ENCODE data around the gene PDE11A.
"Not testable (repeated sequence)": the region's sequence is repeated elsewhere in the genome, so short reads cannot be mapped to it uniquely, and the experiment has no call there.

The PDE11A gene

GRCh38 chr2:178079279-178079678 is 6.7 kb upstream of the PDE11A start:
- intact Hi-C loops (cut with DNase I); DNase-seq: not testable (repeated sequence)

- DNase-seq, result no peak
- intact Hi-C loops (cut with DNase I), result no loop called here
These were observed 3.6 kb upstream of the PDE11A start for GRCh38 chr2:178076130-178076529.

GRCh38 chr2:178075006-178075326 is 2.4 kb upstream of the PDE11A start:
- intact Hi-C loops (cut with DNase I), result no loop called here

GRCh38 chr2:178074123-178075005 is 1.8 kb upstream of the PDE11A start:
- no peak for DNase-seq
- intact Hi-C loops (cut with DNase I), result no loop called here

More at GRCh38 chr2:178075006-178075326, 2.4 kb upstream of the PDE11A start:
- DNase-seq, result no peak

GRCh38 chr2:178072000-178072382 is 586 bp downstream of the PDE11A start:
- intact Hi-C loops (cut with DNase I), result no loop called here
- no peak for DNase-seq

GRCh38 chr2:178070824-178071223 is 1.8 kb downstream of the PDE11A start:
- DNase-seq, result no peak
- intact Hi-C loops (cut with DNase I), result no loop called here

- intact Hi-C loops (cut with DNase I), result no loop called here
- DNase-seq, result no peak
These were observed 3.0 kb downstream of the PDE11A start for GRCh38 chr2:178069551-178069950.

- no peak for DNase-seq
- intact Hi-C loops (cut with DNase I), result no loop called here
These were observed 3.6 kb downstream of the PDE11A start for GRCh38 chr2:178068823-178069454.

GRCh38 chr2:178066890-178067669 is 5.5 kb downstream of the PDE11A start:
- DNase-seq, result no peak
- intact Hi-C loops (cut with DNase I), result no loop called here

- DNase-seq, result no peak
- intact Hi-C loops (cut with DNase I), result no loop called here
These were observed 6.3 kb downstream of the PDE11A start for GRCh38 chr2:178066324-178066723.

GRCh38 chr2:178059681-178060080 is 12.9 kb downstream of the PDE11A start:
- DNase-seq, result no peak

GRCh38 chr2:178059111-178059510 is 13.5 kb downstream of the PDE11A start:
- intact Hi-C loops (cut with DNase I), result no loop called here
- no peak for DNase-seq

More at GRCh38 chr2:178059681-178060080, 12.9 kb downstream of the PDE11A start:
- intact Hi-C loops (cut with DNase I), result no loop called here

GRCh38 chr2:178057179-178057680 is 15.3 kb downstream of the PDE11A start:
- intact Hi-C loops (cut with DNase I), result no loop called here
- no peak for DNase-seq

- DNase-seq, result no peak
- intact Hi-C loops (cut with DNase I), result no loop called here
These were observed 16.2 kb downstream of the PDE11A start for GRCh38 chr2:178056345-178056744.

- intact Hi-C loops (cut with DNase I); DNase-seq: not testable (repeated sequence)
These were observed 21.3 kb downstream of the PDE11A start for GRCh38 chr2:178051257-178051656.

- intact Hi-C loops (cut with DNase I), result no loop called here
- DNase-seq, result no peak
These were observed 25.2 kb downstream of the PDE11A start for GRCh38 chr2:178047391-178047790.

- intact Hi-C loops (cut with DNase I), result no loop called here
- no peak for DNase-seq
These were observed 27.7 kb downstream of the PDE11A start for GRCh38 chr2:178044836-178045235.

GRCh38 chr2:178043266-178043665 is 29.3 kb downstream of the PDE11A start:
- no peak for DNase-seq
- intact Hi-C loops (cut with DNase I), result no loop called here

GRCh38 chr2:178033583-178033982 is 39.0 kb downstream of the PDE11A start:
- DNase-seq; intact Hi-C loops (cut with DNase I): not testable (repeated sequence)

- intact Hi-C loops (cut with DNase I), result no loop called here
- DNase-seq, result no peak
These were observed 43.2 kb downstream of the PDE11A start for GRCh38 chr2:178029342-178029741.

All from head of caudate nucleus (tissue), 42 donors.